ENCODE data around the gene GART. TPM values are rescaled to one million over a fixed set of nuclear protein-coding genes. Genes with fewer than 3 reads are reported as not detected.
"Not testable (repeated sequence)": the region's sequence is repeated elsewhere in the genome, so short reads cannot be mapped to it uniquely, and the experiment has no call there.

Gene GART
- polyA plus RNA-seq, 1 donor: 62.2 TPM

DNA sequence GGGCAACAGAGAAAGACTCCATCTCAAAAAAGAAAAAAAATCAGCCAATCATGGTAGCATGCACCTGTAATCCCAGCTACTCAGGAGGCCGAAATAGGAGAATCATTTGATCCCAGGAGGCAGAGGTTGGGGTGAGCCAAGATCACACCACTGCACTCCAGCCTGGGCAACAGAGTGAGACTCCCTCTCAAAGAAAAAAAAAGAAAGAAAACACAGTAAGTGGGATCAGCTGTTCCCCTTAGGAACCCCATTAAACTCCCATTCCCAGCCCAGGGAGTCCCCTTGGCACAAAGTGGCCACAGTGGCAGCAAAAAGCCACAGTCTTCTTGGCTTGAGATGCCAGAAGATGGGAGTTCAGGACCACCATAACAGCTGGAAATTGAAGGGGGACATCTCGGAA is 71.2 kb downstream of the GART start:
- Histone ChIP-seq H3K4me1 (ENCODE audit: control insufficient read depth, insufficient read depth, low read length) (no peaks in the 10 kb centered on the region), H3K9me3 (ENCODE audit: control insufficient read depth, low read depth, low read length) (no peaks in the 10 kb centered on the region), H3K27me3 (ENCODE audit: control insufficient read depth, insufficient read depth, low read length) (no peaks in the 10 kb centered on the region), H3K36me3 (ENCODE audit: control insufficient read depth, insufficient read depth, low read length) (peaks cover 6% of the 10 kb centered on the region), H3K4me3 (ENCODE audit: low read length) (no peak overlapping the region), H3K27ac (ENCODE audit: low read length) (no peak overlapping the region)
- WGBS (ENCODE audit: insufficient coverage, low lambda C conversion rate): 100% methylated on average over 1 of the region's 2 CpGs
- no peak for DNase-seq

DNA sequence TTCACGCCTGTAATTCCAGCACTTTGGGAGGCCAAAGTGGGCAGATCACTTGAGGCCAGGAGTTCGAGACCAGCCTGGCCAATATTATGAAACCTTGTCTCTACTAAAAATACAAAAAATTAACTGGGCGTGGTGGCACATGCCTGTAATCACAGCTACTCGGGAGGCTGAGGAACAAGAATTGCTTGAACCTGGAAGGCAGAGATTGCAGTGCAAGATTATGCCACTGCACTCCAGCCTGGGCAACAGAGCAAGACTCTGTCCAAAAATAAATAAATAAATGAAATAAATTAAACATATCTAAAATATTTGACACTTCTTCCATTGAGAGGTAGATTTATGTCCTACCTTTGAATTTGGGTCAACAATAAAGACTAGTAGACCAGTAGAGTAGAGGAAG is 72.7 kb downstream of the GART start:
- H3K4me1 ChIP-seq (ENCODE audit: control insufficient read depth, insufficient read depth, low read length); DNase-seq; H3K9me3 ChIP-seq (ENCODE audit: control insufficient read depth, low read depth, low read length); H3K36me3 ChIP-seq (ENCODE audit: control insufficient read depth, insufficient read depth, low read length); H3K27ac ChIP-seq (ENCODE audit: low read length); H3K27me3 ChIP-seq (ENCODE audit: control insufficient read depth, insufficient read depth, low read length); H3K4me3 ChIP-seq (ENCODE audit: low read length): not testable (repeated sequence)
- WGBS (ENCODE audit: insufficient coverage, low lambda C conversion rate): no CpG with 5 or more reads among the region's 4 CpGs

DNA sequence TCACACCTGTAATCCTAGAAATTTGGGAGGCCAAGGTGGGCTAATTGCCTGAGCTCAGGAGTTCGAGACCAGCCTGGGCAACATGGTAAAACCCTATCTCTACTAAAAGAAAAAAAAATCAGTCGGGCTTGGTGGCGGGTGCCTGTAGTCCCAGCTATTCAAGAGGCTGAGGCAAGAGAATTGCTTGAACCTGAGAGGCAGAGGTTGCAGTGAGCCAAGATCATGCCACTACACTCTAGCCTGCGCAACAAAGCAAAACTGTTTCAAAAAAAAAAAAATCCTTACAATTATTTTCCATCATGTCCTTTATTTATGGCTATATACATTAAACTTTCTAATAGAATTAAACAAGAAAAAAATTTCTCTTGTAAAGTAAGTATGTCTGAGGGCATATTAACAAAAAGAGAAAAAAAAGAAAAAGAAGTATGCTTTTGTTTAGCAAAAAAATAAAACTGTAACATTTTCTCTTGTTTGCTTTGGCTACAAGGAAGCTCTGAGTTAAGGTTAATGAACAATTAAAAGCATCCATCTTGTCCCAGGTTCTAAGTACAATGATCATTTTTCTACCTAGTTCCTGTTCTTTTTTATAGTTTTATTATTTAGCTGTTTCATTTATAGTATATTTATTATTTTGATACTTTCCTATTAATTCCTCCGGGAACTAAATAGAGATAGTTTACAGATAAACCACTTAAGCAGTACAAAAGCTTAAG is 80.2 kb downstream of the GART start:
- Histone ChIP-seq H3K4me1 (ENCODE audit: control insufficient read depth, insufficient read depth, low read length) (peaks cover 7% of the 10 kb centered on the region), H3K27me3 (ENCODE audit: control insufficient read depth, insufficient read depth, low read length) (no peaks in the 10 kb centered on the region), H3K4me3 (ENCODE audit: low read length) (no peak overlapping the region), H3K36me3 (ENCODE audit: control insufficient read depth, insufficient read depth, low read length) (peaks cover 23% of the 10 kb centered on the region), H3K27ac (ENCODE audit: low read length) (peak overlapping the region; percentile 4), H3K9me3 (ENCODE audit: control insufficient read depth, low read depth, low read length) (no peaks in the 10 kb centered on the region)
- WGBS (ENCODE audit: insufficient coverage, low lambda C conversion rate): 45% methylated on average over 1 of the region's 5 CpGs
- DNase-seq: peak in 1 of 2 donors; percentile 43

DNA sequence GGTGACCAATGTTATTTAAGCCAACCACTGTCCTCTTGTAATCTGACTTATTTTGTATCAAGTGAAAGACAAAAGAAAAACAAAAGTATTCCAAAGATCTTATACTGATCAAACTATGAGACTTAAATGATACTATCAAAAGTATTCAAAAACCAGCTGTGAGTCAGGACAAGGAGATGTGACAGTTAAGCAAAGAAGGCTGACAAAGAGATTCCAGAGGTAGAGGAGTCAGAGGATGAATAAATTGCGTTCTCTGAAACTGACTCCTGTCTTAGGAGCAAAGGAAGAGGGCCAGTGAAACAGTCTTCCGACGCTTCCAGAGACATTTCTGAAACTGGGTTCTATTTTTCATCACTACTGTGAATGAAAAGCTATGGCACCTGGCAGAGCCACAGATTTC is 83.1 kb downstream of the GART start:
- Histone ChIP-seq H3K27ac (ENCODE audit: low read length) (no peak overlapping the region), H3K36me3 (ENCODE audit: control insufficient read depth, insufficient read depth, low read length) (peaks cover 22% of the 10 kb centered on the region), H3K9me3 (ENCODE audit: control insufficient read depth, low read depth, low read length) (no peaks in the 10 kb centered on the region), H3K27me3 (ENCODE audit: control insufficient read depth, insufficient read depth, low read length) (no peaks in the 10 kb centered on the region), H3K4me3 (ENCODE audit: low read length) (no peak overlapping the region), H3K4me1 (ENCODE audit: control insufficient read depth, insufficient read depth, low read length) (peaks cover 11% of the 10 kb centered on the region)
- no peak for DNase-seq
- no CpG with 5 or more reads among the region's 3 CpGs for WGBS (ENCODE audit: insufficient coverage, low lambda C conversion rate)

DNA sequence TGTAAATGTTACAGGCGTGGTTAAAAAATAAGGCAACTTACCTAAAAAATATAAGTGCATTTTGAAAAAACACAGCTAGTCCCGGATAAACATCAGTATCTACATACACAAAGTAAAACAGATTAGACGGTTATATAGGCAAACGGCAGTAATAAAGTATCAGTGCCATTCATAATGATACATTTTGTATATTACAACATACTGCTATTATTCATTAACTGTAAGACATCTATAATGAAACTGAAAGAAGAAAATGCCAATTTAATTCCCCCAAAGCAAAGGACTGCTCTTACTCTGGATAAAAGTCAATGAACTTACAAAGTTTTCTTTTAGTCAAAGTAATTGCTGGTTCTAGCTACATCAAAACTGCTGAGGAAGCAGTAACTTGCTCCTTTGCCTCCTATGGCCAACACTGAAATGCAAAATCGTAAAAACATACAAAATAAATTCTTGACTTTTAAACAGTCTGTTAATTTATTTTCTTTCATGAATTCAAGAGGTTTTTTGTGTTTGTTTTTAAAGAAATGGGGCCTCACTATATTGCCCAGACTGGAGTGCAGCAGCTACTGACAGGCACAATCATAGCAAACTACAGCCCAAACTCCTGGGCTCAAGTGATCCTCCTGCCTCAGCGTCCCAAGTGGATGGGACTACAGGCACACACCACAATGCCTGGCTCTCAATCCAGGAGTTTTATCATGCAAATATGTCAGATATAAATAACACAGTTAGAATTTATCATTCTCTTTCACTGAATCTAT is 86.1 kb downstream of the GART start:
- DNase-seq: peak; percentile 14 to 66
- WGBS (ENCODE audit: insufficient coverage, low lambda C conversion rate): 29% methylated on average over 1 of the region's 6 CpGs
- peak overlapping the region; percentile 59 for H3K27ac ChIP-seq (ENCODE audit: low read length)
- no peaks in the 10 kb centered on the region for H3K9me3 ChIP-seq (ENCODE audit: control insufficient read depth, low read depth, low read length)
- H3K4me3 ChIP-seq (ENCODE audit: low read length): no peak overlapping the region
- H3K36me3 ChIP-seq (ENCODE audit: control insufficient read depth, insufficient read depth, low read length): peaks cover 13% of the 10 kb centered on the region
- no peaks in the 10 kb centered on the region for H3K27me3 ChIP-seq (ENCODE audit: control insufficient read depth, insufficient read depth, low read length)
- peaks cover 19% of the 10 kb centered on the region for H3K4me1 ChIP-seq (ENCODE audit: control insufficient read depth, insufficient read depth, low read length)

Other genes with a start within 250 kb of the GART start
- gene IFNAR1, start 217.1 kb downstream of the GART start, polyA plus RNA-seq: 26.7 TPM
- gene IFNGR2, start 138.7 kb downstream of the GART start, polyA plus RNA-seq: 110 TPM
- 52.7 TPM for gene TMEM50B, start 62.1 kb downstream of the GART start, polyA plus RNA-seq
- gene DNAJC28, start 50.4 kb downstream of the GART start, polyA plus RNA-seq: 2.9 TPM
- gene SON, start 921 bp upstream of the GART start, polyA plus RNA-seq: 252 TPM
- gene DONSON, start 46.6 kb upstream of the GART start, polyA plus RNA-seq: 26.4 TPM
- 38.2 TPM for gene CRYZL1, start 99.6 kb upstream of the GART start, polyA plus RNA-seq
- 36.0 TPM for gene ITSN1, start 100.4 kb upstream of the GART start, polyA plus RNA-seq